GM23338 (cell line): ENCODE data around the gene DLST. TPM values are rescaled to one million over a fixed set of nuclear protein-coding genes. Genes with fewer than 3 reads are reported as not detected.

Experiments
- ATAC-seq: fragments of 200-7000 bp; cut with Tn5 transposase; 3 replicates; pipeline ENCODE4 v1.9.1; 2020
- DNase-seq: peaks from one replicate; pipeline ENCODE4 v3.0.0-alpha.2; 2015; ENCODE audit warnings: low spot score
- H2AFZ ChIP-seq: fragments of 200-600 bp; sonication (generic); 2 replicates; pipeline ENCODE4 v1.8.0; 2016; ENCODE audit warnings: antibody characterized with exemption, mild to moderate bottlenecking, moderate library complexity
- H3F3A ChIP-seq: fragments of 200-600 bp; sonication (generic); replicated peaks from 2 replicates; pipeline ENCODE4 v1.8.0; 2017; ENCODE audit warnings: antibody characterized with exemption, mixed run types, low read depth
- H3K27ac ChIP-seq: fragments of 200-600 bp; sonication (generic); 2 replicates; pipeline ENCODE4 v1.6.1; 2016; ENCODE audit warnings: low read depth
- H3K27me3 ChIP-seq: fragments of 200-600 bp; sonication (generic); 2 replicates; pipeline ENCODE4 v1.8.0; 2016; ENCODE audit warnings: mild to moderate bottlenecking, mixed run types, moderate library complexity; ENCODE audit not compliant: insufficient read depth
- H3K36me3 ChIP-seq: fragments of 200-600 bp; sonication (generic); 2 replicates; pipeline ENCODE4 v1.8.0; 2016; ENCODE audit warnings: mild to moderate bottlenecking; ENCODE audit not compliant: insufficient read depth
- H3K4me1 ChIP-seq: fragments of 200-600 bp; sonication (generic); 2 replicates; pipeline ENCODE4 v1.8.0; 2016; ENCODE audit warnings: mild to moderate bottlenecking, moderate library complexity; ENCODE audit not compliant: insufficient read depth
- H3K4me2 ChIP-seq: fragments of 200-600 bp; sonication (generic); 2 replicates; pipeline ENCODE4 v1.7.1; 2017; ENCODE audit warnings: mixed run types
- H3K4me3 ChIP-seq: fragments of 200-600 bp; sonication (generic); 2 replicates; pipeline ENCODE4 v1.6.1; 2016; ENCODE audit warnings: mixed run types
- H3K79me2 ChIP-seq: fragments of 200-600 bp; sonication (generic); replicated peaks from 2 replicates; pipeline ENCODE4 v1.8.0; 2017; ENCODE audit warnings: mild to moderate bottlenecking; ENCODE audit not compliant: insufficient read depth
- H3K9me2 ChIP-seq: fragments of 200-600 bp; sonication (generic); 2 replicates; pipeline ENCODE4 v1.8.0; 2017; ENCODE audit not compliant: insufficient read depth
- H4K20me1 ChIP-seq: fragments of 200-600 bp; sonication (generic); replicated peaks from 2 replicates; pipeline ENCODE4 v1.8.0; 2017; ENCODE audit warnings: mild to moderate bottlenecking; ENCODE audit not compliant: insufficient read depth
- H3K27ac Mint-ChIP-seq: 2 replicates; pipeline ENCODE4 v1.8.0; 2020; ENCODE audit warnings: inconsistent platforms, mild to moderate bottlenecking, moderate library complexity, mixed read lengths
- H3K27me3 Mint-ChIP-seq: 3 replicates; pipeline ENCODE4 v1.8.0; 2022; ENCODE audit warnings: low read depth, mild to moderate bottlenecking, moderate library complexity, mixed read lengths, inconsistent platforms; ENCODE audit not compliant: insufficient read depth, poor library complexity
- H3K36me3 Mint-ChIP-seq: 3 replicates; pipeline ENCODE4 v1.8.0; 2021; ENCODE audit warnings: low read depth, mild to moderate bottlenecking, inconsistent platforms, moderate library complexity, mixed read lengths
- H3K4me1 Mint-ChIP-seq: 3 replicates; pipeline ENCODE4 v1.8.0; 2020; ENCODE audit warnings: mild to moderate bottlenecking, inconsistent platforms, mixed read lengths
- H3K4me3 Mint-ChIP-seq: 3 replicates; pipeline ENCODE4 v1.8.0; 2021; ENCODE audit warnings: moderate library complexity, mild to moderate bottlenecking, inconsistent platforms, mixed read lengths
- H3K9me3 Mint-ChIP-seq: 3 replicates; pipeline ENCODE4 v1.8.0; 2020; ENCODE audit warnings: moderate library complexity, mild to moderate bottlenecking, inconsistent platforms, mixed read lengths
- CREB1 ChIP-seq: fragments of 250-450 bp; sonication (Bioruptor Pico); IDR thresholded peaks from 2 replicates; pipeline ENCODE4 v1.5.0; 2020; ENCODE audit warnings: low read depth, mild to moderate bottlenecking, moderate library complexity
- CTCF ChIP-seq, 2 experiments: fragments of 200-600 bp in 1 of 2; sonication (generic) in 1 of 2; conservative IDR thresholded peaks; 2 replicates each; pipeline versions ENCODE4 v1.5.1 to v1.6.1; 2016 to 2017; ENCODE audit warnings: antibody characterized with exemption in 2 of 2, low read depth in 2 of 2, mild to moderate bottlenecking in 2 of 2, moderate library complexity in 1 of 2
- NANOG ChIP-seq: IDR thresholded peaks from 2 replicates; pipeline ENCODE4 v1.6.1; 2016; ENCODE audit warnings: antibody characterized with exemption, borderline replicate concordance
- polyA plus RNA-seq: library from polyadenylated mRNA; unstranded; fragments of >200 nt; fragmentation: Nextera tagmentation; extraction: Ambion mirVana; gene quantifications from 2 replicates; pipeline ENCODE4 v1.2.1, GENCODE V29; 2016
- total RNA-seq: library from RNA; depleted of rRNA; stranded (reverse); fragments of >200 nt; shearing (Covaris generic); gene quantifications from 2 replicates; pipeline ENCODE4 v1.2.3, GENCODE V29; 2014
- TF ChIP-seq, protein P1 (sequence below): fragments of 250-450 bp; sonication (Bioruptor Pico); IDR thresholded peaks from 2 replicates; pipeline ENCODE4 v1.5.0; 2020; ENCODE audit warnings: mild to moderate bottlenecking, moderate library complexity

Gene DLST
- total and polyA plus RNA-seq, 2 experiments from 2014 or later = 11.2 to 106 TPM

DNA sequence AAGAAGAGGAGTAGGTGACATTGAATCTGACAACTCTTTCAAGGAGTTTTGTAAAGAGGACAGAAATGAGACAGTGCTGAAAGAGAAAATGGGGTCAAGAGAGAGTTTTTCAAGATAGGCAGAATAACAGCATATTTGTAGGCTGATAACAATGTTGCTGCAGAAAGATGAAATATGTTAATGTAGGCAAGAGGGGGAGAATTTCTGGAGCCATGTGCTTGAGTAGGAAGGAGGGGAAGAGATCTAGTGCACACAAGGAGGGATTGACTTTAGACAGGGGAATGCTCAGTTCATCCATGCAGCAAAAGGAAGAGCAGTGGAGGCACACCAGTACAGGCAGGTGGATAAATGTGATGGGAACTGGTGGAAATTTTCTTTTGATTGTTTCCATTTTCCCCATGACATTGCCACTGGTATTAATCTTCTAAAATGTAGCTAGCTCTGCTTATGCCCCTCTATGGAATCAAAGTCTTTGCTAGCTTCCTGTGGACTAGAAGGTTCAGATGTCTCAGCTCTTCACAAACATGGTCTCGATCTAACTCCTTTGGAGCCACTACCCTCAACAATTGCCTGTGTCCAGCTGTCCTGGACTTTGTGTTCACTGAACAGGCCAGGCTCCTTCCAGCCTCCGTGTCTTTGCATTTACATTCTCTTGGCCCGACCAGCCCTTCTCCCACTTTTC is 14.9 kb upstream of the DLST start:
- Histone ChIP-seq H3K27ac (no peak overlapping the region), H3K9me2 (no peaks in the 10 kb centered on the region), H3K4me2 (no peak overlapping the region), H3K79me2 (no peaks in the 10 kb centered on the region), H3K36me3 (no peaks in the 10 kb centered on the region), H4K20me1 (no peaks in the 10 kb centered on the region), H3K4me1 (no peaks in the 10 kb centered on the region), H3F3A (no peaks in the 10 kb centered on the region), H3K27me3 (no peaks in the 10 kb centered on the region), H3K4me3 (no peak overlapping the region), H2AFZ (no peak overlapping the region)
- H3K36me3 Mint-ChIP-seq = no peaks in the 10 kb centered on the region
- H3K4me1 Mint-ChIP-seq = peaks cover 2% of the 10 kb centered on the region; the same call in 1 of the 3 replicates
- DNase-seq (no peak), ATAC-seq (no peak)
- H3K4me3 Mint-ChIP-seq = no peak overlapping the region
- H3K27me3 Mint-ChIP-seq = peaks cover 1% of the 10 kb centered on the region
- H3K9me3 Mint-ChIP-seq = no peaks in the 10 kb centered on the region
- TF ChIP-seq, protein P1, sequence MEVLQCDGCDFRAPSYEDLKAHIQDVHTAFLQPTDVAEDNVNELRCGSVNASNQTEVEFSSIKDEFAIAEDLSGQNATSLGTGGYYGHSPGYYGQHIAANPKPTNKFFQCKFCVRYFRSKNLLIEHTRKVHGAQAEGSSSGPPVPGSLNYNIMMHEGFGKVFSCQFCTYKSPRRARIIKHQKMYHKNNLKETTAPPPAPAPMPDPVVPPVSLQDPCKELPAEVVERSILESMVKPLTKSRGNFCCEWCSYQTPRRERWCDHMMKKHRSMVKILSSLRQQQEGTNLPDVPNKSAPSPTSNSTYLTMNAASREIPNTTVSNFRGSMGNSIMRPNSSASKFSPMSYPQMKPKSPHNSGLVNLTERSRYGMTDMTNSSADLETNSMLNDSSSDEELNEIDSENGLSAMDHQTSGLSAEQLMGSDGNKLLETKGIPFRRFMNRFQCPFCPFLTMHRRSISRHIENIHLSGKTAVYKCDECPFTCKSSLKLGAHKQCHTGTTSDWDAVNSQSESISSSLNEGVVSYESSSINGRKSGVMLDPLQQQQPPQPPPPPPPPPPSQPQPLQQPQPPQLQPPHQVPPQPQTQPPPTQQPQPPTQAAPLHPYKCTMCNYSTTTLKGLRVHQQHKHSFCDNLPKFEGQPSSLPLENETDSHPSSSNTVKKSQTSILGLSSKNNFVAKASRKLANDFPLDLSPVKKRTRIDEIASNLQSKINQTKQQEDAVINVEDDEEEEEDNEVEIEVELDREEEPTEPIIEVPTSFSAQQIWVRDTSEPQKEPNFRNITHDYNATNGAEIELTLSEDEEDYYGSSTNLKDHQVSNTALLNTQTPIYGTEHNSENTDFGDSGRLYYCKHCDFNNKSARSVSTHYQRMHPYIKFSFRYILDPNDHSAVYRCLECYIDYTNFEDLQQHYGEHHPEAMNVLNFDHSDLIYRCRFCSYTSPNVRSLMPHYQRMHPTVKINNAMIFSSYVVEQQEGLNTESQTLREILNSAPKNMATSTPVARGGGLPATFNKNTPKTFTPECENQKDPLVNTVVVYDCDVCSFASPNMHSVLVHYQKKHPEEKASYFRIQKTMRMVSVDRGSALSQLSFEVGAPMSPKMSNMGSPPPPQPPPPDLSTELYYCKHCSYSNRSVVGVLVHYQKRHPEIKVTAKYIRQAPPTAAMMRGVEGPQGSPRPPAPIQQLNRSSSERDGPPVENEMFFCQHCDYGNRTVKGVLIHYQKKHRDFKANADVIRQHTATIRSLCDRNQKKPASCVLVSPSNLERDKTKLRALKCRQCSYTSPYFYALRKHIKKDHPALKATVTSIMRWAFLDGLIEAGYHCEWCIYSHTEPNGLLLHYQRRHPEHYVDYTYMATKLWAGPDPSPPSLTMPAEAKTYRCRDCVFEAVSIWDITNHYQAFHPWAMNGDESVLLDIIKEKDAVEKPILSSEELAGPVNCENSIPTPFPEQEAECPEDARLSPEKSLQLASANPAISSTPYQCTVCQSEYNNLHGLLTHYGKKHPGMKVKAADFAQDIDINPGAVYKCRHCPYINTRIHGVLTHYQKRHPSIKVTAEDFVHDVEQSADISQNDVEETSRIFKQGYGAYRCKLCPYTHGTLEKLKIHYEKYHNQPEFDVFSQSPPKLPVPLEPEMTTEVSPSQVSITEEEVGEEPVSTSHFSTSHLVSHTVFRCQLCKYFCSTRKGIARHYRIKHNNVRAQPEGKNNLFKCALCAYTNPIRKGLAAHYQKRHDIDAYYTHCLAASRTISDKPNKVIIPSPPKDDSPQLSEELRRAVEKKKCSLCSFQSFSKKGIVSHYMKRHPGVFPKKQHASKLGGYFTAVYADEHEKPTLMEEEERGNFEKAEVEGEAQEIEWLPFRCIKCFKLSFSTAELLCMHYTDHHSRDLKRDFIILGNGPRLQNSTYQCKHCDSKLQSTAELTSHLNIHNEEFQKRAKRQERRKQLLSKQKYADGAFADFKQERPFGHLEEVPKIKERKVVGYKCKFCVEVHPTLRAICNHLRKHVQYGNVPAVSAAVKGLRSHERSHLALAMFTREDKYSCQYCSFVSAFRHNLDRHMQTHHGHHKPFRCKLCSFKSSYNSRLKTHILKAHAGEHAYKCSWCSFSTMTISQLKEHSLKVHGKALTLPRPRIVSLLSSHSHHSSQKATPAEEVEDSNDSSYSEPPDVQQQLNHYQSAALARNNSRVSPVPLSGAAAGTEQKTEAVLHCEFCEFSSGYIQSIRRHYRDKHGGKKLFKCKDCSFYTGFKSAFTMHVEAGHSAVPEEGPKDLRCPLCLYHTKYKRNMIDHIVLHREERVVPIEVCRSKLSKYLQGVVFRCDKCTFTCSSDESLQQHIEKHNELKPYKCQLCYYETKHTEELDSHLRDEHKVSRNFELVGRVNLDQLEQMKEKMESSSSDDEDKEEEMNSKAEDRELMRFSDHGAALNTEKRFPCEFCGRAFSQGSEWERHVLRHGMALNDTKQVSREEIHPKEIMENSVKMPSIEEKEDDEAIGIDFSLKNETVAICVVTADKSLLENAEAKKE (CRISPR knock-in tag) = no peak
- TF ChIP-seq NANOG (no peak), CREB1 (CRISPR knock-in tag) (no peak), CTCF (conservative IDR thresholded peaks at IDR 0.05; ENCODE audit: low read depth in 2 of 2) (no peak)
- H3K27ac Mint-ChIP-seq = no peak overlapping the region
